HG02571 (cell line): ENCODE data around the gene SPOP.

Experiments
- ATAC-seq: cut with Tn5 transposase; IDR thresholded peaks from one replicate; pipeline ENCODE4 v1.9.1; 2021; ENCODE audit warnings: mild to moderate bottlenecking, moderate library complexity; ENCODE audit not compliant: unreplicated experiment

Gene SPOP

GRCh38 chr17:49618028-49618611, 59.8 kb downstream of the SPOP start:
- ATAC-seq = no peak

DNA sequence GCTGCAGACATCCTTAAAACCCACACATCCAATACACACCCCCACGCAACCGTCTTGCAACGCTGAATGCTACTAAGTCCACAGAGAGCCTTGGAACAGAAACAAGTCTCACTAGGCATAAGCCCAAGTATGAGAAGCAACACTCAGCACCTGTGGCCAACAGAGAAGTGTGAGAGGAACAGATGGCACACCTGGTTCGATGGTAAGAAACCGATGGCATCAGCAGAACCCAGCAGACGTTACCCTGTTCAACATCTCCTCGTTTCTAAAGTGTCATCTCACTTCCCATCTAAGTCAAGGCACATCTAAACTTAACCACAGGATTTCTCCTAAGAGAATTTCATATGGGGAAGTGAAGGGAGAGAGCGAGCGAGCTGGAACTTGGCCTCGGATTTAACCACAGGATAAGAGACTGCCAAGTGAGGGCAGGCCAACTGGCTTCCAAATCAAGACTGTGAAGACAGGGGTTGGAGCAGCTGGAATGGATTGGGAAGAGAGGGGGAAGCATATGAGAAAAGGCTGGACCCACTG, 61.2 kb downstream of the SPOP start:
- no peak for ATAC-seq

DNA sequence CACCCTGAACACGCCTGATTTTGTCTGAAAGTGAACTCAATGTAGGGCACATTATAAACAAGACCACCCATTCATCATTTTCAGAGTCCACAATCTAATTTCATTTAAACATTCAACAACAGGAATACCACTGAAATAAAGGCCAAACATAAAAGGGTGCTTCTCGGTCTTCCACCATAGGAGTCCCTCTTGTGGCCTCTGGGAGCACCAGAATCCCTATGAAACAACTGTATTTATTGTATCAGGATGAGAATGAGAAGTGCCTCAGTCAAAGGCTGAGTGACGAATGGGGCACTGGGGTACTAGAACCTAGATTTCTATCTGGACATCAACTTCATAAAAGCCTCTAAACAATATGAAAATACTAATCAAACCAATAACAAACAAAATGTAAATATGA, 61.8 kb downstream of the SPOP start:
- ATAC-seq = no peak

DNA sequence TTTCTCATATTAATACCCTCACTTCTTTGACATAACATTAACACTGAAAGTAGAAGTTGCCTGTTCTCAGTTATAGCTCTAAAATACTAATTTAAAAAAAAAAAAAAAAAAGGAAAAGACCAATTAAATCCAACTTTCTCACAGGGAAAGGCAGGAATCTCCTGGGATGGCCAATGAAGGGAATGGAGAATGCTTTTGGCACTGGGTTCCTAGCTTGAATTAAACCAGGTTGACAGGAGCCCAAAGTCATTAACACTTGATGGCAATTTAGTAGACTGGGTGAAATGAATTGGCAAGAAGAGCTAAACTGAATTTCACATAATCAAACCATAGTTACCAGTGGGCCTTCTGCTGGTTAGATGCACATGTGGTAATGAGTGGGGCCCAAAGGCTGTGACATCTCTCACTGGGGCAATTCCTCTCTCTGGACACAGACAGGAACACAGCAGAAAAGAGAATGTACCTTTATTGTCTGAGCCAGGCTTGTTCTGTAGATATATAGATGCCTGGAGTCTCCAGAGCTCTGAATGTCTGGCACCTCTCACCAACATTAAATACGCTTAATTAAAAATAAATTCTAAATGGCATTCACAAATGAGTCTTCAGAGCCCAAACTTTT, 64.6 kb downstream of the SPOP start:
- ATAC-seq = no peak

- ATAC-seq = no peak
Measured at GRCh38 chr17:49612726-49613125, 65.2 kb downstream of the SPOP start.

DNA sequence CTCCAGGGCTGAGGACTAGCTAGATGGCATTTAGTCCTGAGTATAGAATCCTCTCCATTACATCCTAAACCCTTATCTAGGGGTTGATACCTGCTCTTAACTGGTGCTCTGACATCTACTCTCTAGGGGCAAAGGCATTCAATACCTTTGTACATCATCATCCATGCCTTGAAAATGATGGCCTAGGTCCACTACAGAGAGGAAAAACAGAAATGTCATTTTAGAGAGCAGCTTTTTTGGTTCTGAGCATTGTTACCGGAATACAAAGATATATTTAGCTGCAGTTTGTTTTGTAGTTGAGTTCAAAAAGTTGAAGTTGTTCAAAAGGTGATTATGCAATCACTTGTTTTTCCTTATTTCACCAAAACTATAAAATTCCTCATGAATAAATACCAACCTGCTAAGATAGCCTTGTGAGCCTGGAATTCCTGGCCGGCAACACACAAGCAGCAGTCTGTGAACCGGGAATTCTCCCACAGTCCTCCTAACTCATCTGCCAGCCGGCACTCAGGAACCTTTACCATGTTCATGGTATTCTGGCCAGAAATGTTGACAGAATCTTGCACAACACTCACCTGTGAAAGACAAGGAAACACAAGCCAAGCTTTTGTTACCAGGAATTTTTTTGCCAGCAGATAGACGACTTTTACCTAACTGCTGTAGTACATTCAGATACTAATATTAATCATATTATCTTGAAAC, 66.9 kb downstream of the SPOP start:
- no peak for ATAC-seq

DNA sequence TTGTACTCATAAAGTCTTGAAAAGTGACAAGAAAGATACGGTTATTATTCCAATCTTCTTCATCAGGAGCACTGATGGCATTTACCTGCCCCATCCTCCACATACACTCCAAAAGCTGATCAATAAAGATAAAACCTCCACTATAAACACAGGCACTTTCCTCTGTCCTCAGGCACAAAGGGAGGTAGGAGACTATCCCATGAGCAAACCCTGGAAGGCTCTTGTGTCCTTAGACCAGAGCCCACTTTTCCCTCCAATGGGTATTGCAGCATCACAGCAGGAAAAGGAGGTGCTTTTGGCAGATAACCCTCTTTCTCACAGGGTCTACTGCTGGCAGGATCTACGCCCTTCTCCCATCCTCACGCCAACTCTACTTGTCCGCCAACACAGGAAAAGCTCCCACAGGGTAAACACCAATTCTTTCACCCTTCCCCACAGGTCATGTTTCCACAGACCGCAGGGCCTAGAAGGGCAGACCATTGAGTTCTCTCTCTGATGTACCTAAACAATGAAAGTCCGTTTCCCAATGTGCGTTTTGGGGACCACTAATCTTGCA, 73.5 kb downstream of the SPOP start:
- ATAC-seq = no peak

DNA sequence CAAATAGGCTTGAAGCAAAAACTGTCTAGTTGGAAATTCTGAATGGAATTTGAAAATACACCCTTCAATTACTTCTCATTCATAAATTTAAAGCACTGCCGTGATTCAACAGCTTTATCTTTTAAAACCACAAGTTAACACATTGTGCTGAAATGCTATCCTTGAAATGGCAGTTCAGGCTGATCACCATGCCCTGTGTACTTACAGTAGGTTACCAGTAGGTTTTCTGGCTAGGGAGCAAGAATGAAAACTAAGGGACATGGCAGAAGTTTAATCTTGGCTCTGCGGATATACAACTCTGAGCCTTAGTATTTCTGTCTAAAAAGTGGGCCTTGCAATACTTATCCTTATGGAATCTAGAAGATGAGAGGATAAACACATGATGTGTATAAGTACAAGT, 74.2 kb downstream of the SPOP start:
- ATAC-seq = no peak

DNA sequence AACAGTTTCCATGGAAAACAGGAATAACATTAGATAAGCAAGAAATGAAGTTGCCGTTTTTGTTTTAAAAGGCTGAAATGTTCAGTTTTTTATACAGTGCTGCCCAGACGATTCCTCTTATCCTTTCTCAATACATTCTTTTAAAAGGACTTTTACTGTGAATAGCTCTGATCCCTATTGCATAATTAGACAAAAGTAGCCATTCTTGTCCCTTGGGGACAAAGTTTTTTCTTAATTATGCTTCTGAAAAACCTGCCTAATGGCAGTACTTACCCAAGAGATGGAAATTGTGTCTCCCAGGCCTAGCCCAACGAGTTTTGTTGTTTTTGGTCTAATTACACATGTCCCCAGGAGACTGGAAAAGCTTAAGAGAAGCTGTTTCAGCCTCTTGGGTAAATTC, 74.7 kb downstream of the SPOP start:
- ATAC-seq = no peak

- ATAC-seq = no peak
Measured at GRCh38 chr17:49602783-49603182, 75.1 kb downstream of the SPOP start.

DNA sequence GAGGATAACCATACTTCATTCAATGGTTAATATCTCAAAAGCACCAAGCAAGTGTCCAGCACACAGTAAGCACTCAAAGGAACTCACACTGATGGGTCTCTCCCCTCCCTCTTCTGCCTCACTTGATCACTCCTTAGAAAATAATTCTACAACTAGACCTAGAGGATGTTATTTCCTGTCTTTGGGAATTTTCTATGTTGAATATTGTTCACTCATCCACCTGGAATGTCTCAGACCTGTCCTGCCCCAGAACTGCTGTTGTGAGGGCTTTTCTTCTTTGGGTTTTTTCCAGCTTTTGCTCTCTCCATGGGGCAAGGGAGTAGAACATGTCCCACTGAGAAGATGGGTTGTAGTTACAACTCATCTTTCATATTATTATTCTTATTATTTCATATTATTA, 76.9 kb downstream of the SPOP start:
- no peak for ATAC-seq

- no peak for ATAC-seq
Measured at GRCh38 chr17:49598918-49599317, 79.0 kb downstream of the SPOP start.

- no peak for ATAC-seq
Measured at GRCh38 chr17:49597928-49598655, 79.8 kb downstream of the SPOP start.

DNA sequence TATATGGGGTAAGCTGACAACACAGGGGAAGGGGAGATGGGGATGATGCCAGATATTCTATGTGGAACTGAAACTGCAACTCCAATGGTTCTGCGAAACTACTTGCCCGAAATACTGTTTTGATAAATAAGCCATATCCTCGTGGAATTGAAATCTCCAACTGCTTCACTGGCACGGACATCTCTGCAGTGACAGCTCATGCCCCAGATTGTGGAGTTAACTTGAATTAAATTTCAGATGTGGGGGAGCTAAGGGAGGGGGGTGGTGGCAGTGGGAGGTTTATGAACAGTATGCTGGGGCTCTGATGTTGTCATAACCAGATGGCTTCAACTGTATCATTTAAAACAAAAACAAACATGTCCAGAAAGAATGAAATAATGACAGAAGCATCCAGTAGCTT, 80.5 kb downstream of the SPOP start:
- no peak for ATAC-seq

DNA sequence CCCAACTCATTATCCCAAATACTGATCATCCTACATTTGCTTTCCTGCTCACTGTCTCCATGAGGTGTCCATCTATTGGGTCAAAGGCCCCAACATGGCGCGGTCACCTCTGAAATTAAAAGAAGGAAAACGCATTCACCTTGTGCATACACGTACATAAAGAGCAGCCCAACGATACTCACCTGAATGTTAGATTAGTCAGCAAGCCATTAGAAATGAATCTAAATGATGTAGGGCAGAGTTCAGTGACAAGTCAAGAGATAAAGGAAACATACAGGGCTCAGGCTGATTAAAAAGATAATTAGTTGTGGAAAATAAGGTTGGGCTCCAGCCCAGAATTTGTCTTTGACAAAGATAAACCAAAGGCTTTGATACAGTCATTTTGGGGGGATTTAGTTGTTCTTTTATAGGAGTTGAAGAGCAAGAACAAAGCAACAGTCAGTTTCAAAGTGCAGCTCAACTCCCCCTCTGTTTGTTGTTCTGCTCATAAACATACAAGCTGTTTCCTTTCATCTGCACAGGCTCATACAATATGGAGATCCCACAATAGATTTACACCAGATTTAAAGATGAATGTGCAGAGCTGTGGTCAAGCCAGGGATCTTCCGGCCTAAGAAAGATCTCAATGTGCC, 81.2 kb downstream of the SPOP start:
- no peak for ATAC-seq

GRCh38 chr17:49595980-49596379, 81.9 kb downstream of the SPOP start:
- ATAC-seq = no peak

GRCh38 chr17:49595328-49595727, 82.6 kb downstream of the SPOP start:
- ATAC-seq = no peak

DNA sequence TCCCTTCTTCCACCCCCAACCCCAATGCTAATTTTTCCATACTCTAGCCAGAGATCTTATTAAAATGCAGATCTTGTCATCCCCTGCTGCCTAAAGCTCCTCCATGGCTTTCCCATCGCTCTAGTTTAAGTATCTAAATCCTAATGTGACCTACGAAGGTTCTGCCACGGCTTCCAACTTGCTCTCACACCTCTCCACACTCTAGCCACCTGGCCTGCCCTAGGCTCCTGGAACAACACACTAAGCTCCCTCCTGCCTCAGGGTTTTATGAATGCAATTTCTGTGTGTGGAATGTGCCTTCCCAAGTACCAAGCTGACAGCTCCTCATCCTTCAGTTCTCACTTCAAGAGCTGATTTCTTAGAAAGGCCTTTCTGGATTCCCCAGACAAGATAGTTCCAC, 85.6 kb downstream of the SPOP start:
- no peak for ATAC-seq

GRCh38 chr17:49590874-49591273, 87.0 kb downstream of the SPOP start:
- no peak for ATAC-seq

GRCh38 chr17:49589577-49589927, 88.3 kb downstream of the SPOP start:
- no peak for ATAC-seq
